ENCODE data around the gene ZNF862.

DNA sequence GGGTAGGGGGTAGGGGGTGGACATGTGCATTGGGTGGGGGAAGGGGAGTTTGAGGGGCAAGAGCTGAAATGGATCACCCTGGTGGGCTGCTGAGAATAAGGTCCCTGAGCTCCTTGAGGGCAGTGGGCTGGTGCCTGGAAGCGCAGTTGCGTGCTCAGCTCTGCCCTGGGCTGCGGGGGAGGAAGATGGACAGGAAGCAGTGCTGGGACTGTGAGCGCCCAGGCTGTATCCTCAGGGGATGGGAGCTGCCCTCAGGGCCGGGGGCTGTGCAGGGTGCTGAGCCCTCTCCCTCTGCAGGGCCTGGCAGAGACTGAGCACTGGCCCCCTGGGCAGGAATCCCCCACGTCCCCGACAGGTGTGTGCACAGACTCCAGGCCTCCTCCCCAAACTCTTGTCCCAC, 40.4 kb upstream of the ZNF862 start:
- TF ChIP-seq, protein P1, sequence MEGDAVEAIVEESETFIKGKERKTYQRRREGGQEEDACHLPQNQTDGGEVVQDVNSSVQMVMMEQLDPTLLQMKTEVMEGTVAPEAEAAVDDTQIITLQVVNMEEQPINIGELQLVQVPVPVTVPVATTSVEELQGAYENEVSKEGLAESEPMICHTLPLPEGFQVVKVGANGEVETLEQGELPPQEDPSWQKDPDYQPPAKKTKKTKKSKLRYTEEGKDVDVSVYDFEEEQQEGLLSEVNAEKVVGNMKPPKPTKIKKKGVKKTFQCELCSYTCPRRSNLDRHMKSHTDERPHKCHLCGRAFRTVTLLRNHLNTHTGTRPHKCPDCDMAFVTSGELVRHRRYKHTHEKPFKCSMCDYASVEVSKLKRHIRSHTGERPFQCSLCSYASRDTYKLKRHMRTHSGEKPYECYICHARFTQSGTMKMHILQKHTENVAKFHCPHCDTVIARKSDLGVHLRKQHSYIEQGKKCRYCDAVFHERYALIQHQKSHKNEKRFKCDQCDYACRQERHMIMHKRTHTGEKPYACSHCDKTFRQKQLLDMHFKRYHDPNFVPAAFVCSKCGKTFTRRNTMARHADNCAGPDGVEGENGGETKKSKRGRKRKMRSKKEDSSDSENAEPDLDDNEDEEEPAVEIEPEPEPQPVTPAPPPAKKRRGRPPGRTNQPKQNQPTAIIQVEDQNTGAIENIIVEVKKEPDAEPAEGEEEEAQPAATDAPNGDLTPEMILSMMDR (IDR thresholded peaks at IDR 0.05) = no peak
- no peak for TF ChIP-seq POLR2AphosphoS5 (IDR thresholded peaks at IDR 0.05)
